Measurements from ENCODE around the gene RTTN. TPM values are rescaled to one million over a fixed set of nuclear protein-coding genes. Genes with fewer than 3 reads are reported as not detected.

RTTN gene
- total RNA-seq, 2 donors from 2014 or later = 21.8 to 73.7 TPM

DNA sequence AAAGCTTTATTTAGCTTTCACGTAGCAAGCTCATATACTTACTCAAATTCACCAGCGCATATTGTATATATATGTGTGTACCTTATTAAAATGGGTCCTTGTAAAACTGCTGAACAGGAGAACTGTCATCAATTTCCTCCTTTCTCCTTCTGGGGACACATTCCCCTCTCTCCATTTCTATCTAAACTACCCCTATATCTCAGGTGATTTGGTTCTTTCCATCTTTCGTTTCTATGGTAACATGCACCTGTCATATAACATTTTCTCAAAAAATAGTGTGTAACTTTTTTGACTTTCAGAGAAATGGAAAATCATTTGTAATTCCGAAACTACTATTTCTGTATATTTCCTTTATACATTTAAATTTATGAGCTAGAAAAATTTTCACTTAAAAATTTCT, 174.3 kb downstream of the RTTN start:
- Mint-ChIP-seq H3K27ac (no peak overlapping the region), H3K4me1 (ENCODE audit: low read depth in 2 of 2) (peaks cover 8 to 18% of the 10 kb centered on the region in 2 donors), H3K27me3 (no peaks in the 10 kb centered on the region), H3K9me3 (peaks cover 8% of the 10 kb centered on the region), H3K4me3 (no peak overlapping the region), H3K36me3 (peaks cover 36% of the 10 kb centered on the region)
- ATAC-seq (no peak), DNase-seq (ENCODE audit: low spot score) (no peak)

- Mint-ChIP-seq H3K4me3 (no peak overlapping the region), H3K27me3 (no peaks in the 10 kb centered on the region), H3K27ac (no peak overlapping the region), H3K9me3 (peaks cover 6% of the 10 kb centered on the region), H3K36me3 (peaks cover 36% of the 10 kb centered on the region), H3K4me1 (ENCODE audit: low read depth in 2 of 2) (peaks cover 13 to 22% of the 10 kb centered on the region in 2 donors)
- no peak for ATAC-seq
- DNase-seq (ENCODE audit: low spot score) = no peak
Observed at GRCh38 chr18:70030728-70031127, 174.8 kb downstream of the RTTN start.

DNA sequence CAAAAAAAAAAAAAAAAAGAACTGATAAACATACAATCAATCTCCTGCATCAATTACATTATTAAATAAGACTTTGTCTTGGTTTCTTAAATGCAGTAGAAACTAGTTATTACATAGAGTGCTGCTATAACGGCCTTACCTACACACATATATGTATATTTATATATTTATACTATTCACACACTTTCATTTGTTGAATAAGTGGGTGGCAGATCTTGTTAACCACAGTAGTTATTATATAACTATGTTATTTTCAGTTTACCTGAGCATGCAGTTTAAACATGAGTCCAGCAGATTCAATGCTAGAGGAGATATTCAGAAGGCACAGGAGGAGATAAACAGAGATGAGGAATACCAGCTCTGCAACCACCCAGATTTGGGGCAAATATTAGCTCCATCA, 176.3 kb downstream of the RTTN start:
- Mint-ChIP-seq H3K27ac (no peak overlapping the region), H3K4me1 (ENCODE audit: low read depth in 2 of 2) (peaks cover 26 to 34% of the 10 kb centered on the region in 2 donors), H3K27me3 (no peaks in the 10 kb centered on the region), H3K9me3 (peaks cover 5% of the 10 kb centered on the region), H3K36me3 (peaks cover 39% of the 10 kb centered on the region), H3K4me3 (no peak overlapping the region)
- DNase-seq (ENCODE audit: low spot score) = no peak
- ATAC-seq = no peak

DNA sequence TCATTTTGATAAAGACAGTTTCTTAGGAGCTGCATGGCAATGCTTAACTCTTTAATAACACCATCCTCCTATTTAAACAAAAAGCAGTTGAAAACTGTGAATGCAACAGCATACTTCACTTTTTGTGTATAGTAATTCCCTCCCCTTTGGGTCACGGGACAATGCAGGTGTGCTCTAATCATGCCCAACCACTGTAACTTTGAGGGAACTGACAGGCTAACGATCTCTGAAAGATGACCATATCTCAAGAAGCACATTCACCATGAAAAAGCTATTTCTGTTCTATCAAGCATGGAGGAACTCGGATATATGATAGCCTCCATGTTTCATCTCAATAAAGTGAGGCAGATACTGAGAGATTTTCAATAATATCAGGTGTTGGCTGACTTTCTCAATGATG, 176.8 kb downstream of the RTTN start:
- Mint-ChIP-seq H3K4me1 (ENCODE audit: low read depth in 2 of 2) (peaks cover 30 to 36% of the 10 kb centered on the region in 2 donors), H3K9me3 (peaks cover 5% of the 10 kb centered on the region), H3K27me3 (no peaks in the 10 kb centered on the region), H3K27ac (no peak overlapping the region), H3K4me3 (no peak overlapping the region), H3K36me3 (peaks cover 41% of the 10 kb centered on the region)
- no peak for ATAC-seq
- DNase-seq (ENCODE audit: low spot score) = no peak

GRCh38 chr18:70028084-70028483, 177.4 kb downstream of the RTTN start:
- Mint-ChIP-seq H3K4me3 (no peak overlapping the region), H3K9me3 (peaks cover 8% of the 10 kb centered on the region), H3K27me3 (no peaks in the 10 kb centered on the region), H3K4me1 (ENCODE audit: low read depth in 2 of 2) (peaks cover 30 to 40% of the 10 kb centered on the region in 2 donors), H3K27ac (no peak overlapping the region), H3K36me3 (peaks cover 40% of the 10 kb centered on the region)
- no peak for ATAC-seq
- DNase-seq (ENCODE audit: low spot score) = no peak

DNA sequence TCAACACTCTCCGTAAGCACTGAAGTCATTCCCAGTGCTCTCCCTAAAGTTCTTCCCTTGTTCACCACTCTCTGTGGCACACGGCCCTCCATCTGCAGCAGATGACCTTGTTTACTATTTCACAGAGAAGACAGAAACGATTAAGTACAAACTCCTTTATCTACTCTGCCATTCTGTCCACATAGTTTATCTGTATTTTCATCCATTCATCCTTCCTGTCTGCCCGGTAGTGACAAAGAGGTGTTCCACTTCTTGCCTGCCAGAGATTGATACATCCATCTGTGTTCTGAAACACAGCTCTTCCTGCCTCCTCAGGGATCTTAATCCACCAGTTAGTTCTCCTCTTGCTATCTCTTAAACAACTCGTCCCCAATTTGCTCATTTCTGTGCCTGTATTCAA, 179.9 kb downstream of the RTTN start:
- Mint-ChIP-seq H3K4me3 (peak overlapping the region; percentile 39), H3K4me1 (ENCODE audit: low read depth in 2 of 2) (peaks cover 40 to 45% of the 10 kb centered on the region in 2 donors), H3K9me3 (peaks cover 8% of the 10 kb centered on the region), H3K36me3 (peaks cover 44% of the 10 kb centered on the region), H3K27me3 (no peaks in the 10 kb centered on the region), H3K27ac (peak overlapping the region; percentile 60 to 68)
- no peak for ATAC-seq
- DNase-seq (ENCODE audit: low spot score) = no peak

- peaks cover 40 to 43% of the 10 kb centered on the region in 2 donors for H3K4me1 Mint-ChIP-seq (ENCODE audit: low read depth in 2 of 2)
- peaks cover 8% of the 10 kb centered on the region for H3K9me3 Mint-ChIP-seq
- H3K4me3 Mint-ChIP-seq = peak overlapping the region; percentile 19
- H3K36me3 Mint-ChIP-seq = peaks cover 44% of the 10 kb centered on the region
- no peaks in the 10 kb centered on the region for H3K27me3 Mint-ChIP-seq
- ATAC-seq (peak; percentile 91 to 98), DNase-seq (ENCODE audit: low spot score) (peak; percentile 73)
- peak overlapping the region; percentile 60 to 68 for H3K27ac Mint-ChIP-seq
Observed at GRCh38 chr18:70024829-70025228, 180.7 kb downstream of the RTTN start.

DNA sequence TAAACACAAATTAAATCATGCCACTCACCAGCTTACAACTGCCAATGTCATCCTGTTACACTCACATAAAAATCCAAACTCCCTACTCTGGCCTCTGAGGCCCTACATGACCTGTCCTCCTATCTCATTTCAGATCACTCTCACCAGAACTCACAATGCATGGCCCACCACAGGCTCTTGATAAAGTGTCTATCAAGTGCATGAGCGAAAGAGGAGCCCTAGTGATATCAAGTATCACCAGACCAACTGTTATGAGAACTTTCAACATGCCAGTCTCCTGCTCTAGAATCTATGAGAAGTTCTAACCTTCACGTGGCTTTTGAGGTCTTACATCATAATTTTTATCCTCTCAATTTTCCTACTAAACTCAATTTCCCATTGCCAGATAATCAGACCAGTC, 181.4 kb downstream of the RTTN start:
- Mint-ChIP-seq H3K36me3 (peaks cover 44% of the 10 kb centered on the region), H3K27ac (peak overlapping the region; percentile 60 to 68)

DNA sequence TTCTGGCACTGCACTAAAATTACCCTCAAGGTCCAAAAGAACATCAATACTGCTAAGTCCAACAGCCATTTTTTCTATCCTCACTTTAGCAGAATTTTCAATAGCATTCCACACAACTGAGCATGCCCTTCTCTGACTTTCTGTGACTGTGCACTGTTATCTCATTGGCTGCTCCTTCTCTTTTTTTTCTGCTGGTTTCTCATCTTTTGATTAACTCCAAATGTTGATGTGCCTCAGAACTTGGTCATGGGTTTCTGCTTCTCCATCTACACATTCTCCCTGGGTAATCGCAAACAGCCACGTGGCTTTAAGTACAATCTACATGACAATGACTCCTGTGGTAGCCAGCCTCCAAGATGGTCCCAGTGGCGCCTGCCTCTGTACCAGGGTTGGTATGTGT, 182.9 kb downstream of the RTTN start:
- no peak for ATAC-seq
- peaks cover 44% of the 10 kb centered on the region for H3K36me3 Mint-ChIP-seq
- no peak for DNase-seq (ENCODE audit: low spot score)
- no peak overlapping the region for H3K4me3 Mint-ChIP-seq
- peaks cover 8% of the 10 kb centered on the region for H3K9me3 Mint-ChIP-seq
- peaks cover 39 to 40% of the 10 kb centered on the region in 2 donors for H3K4me1 Mint-ChIP-seq (ENCODE audit: low read depth in 2 of 2)
- no peaks in the 10 kb centered on the region for H3K27me3 Mint-ChIP-seq
- peak overlapping the region in 1 of 2 donors; percentile 32 for H3K27ac Mint-ChIP-seq

More for the DNA sequence above, 181.4 kb downstream of the RTTN start:
- Mint-ChIP-seq H3K9me3 (peaks cover 8% of the 10 kb centered on the region), H3K4me3 (peak overlapping the region; percentile 19), H3K4me1 (ENCODE audit: low read depth in 2 of 2) (peaks cover 40 to 42% of the 10 kb centered on the region in 2 donors), H3K27me3 (no peaks in the 10 kb centered on the region)
- DNase-seq (ENCODE audit: low spot score) = no peak
- ATAC-seq = no peak

DNA sequence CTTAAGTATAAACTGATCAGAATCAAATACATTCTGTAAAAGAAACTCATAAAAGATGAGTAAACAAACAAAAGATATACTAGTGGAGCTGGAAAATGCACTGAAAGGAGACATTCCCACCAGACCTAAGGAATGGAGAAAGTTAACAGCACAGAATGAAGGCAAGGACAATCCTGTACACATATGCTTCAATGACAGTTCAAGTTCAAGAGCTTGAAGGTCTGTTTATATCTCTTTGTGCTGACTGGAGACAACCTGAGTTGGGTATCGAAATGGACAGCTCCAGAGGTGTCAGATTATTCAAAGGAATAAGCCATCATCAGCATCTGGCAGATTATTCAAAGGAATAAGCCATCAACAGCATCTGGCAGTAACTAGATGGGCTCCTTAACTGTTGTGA, 184.0 kb downstream of the RTTN start:
- H3K27me3 Mint-ChIP-seq = no peaks in the 10 kb centered on the region
- DNase-seq (ENCODE audit: low spot score) = no peak
- ATAC-seq = no peak
- H3K4me3 Mint-ChIP-seq = no peak overlapping the region
- peaks cover 33 to 35% of the 10 kb centered on the region in 2 donors for H3K4me1 Mint-ChIP-seq (ENCODE audit: low read depth in 2 of 2)
- peaks cover 41% of the 10 kb centered on the region for H3K36me3 Mint-ChIP-seq
- no peak overlapping the region for H3K27ac Mint-ChIP-seq
- peaks cover 8% of the 10 kb centered on the region for H3K9me3 Mint-ChIP-seq

GRCh38 chr18:70021043-70021442, 184.4 kb downstream of the RTTN start:
- Mint-ChIP-seq H3K36me3 (peaks cover 37% of the 10 kb centered on the region), H3K9me3 (peaks cover 8% of the 10 kb centered on the region), H3K4me3 (no peak overlapping the region), H3K27me3 (no peaks in the 10 kb centered on the region), H3K27ac (no peak overlapping the region), H3K4me1 (ENCODE audit: low read depth in 2 of 2) (peaks cover 28 to 30% of the 10 kb centered on the region in 2 donors)
- ATAC-seq (no peak), DNase-seq (ENCODE audit: low spot score) (no peak)

DNA sequence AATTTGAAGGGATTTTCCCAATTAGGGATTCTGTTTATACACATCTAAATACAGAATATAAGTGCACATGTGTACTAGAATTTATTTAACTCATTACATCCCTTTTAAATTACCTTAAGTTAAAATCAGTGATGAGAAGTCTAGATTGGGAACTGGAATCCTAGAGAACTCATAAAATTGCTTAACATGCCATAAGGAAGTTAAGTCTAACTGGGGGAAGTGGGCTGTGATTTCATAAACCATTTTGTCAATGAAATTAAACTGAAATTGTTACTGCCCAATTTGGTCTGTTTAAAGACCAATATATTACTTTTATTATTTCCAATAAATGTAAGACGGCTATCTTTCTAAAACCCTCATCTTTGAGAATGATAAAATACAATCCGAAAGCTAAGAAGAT, 185.5 kb downstream of the RTTN start:
- Mint-ChIP-seq H3K9me3 (peaks cover 3% of the 10 kb centered on the region), H3K27ac (no peak overlapping the region), H3K27me3 (no peaks in the 10 kb centered on the region), H3K4me3 (no peak overlapping the region), H3K4me1 (ENCODE audit: low read depth in 2 of 2) (peaks cover 20 to 21% of the 10 kb centered on the region in 2 donors), H3K36me3 (peaks cover 31% of the 10 kb centered on the region)
- DNase-seq (ENCODE audit: low spot score) (no peak), ATAC-seq (no peak)

- H3K4me1 Mint-ChIP-seq (ENCODE audit: low read depth in 2 of 2) = peaks cover 13 to 14% of the 10 kb centered on the region in 2 donors
- peaks cover 3% of the 10 kb centered on the region for H3K9me3 Mint-ChIP-seq
- H3K27ac Mint-ChIP-seq = no peak overlapping the region
- H3K36me3 Mint-ChIP-seq = peaks cover 26% of the 10 kb centered on the region
- DNase-seq (ENCODE audit: low spot score) (no peak), ATAC-seq (no peak)
- H3K4me3 Mint-ChIP-seq = no peak overlapping the region
- no peaks in the 10 kb centered on the region for H3K27me3 Mint-ChIP-seq
Observed at GRCh38 chr18:70019136-70019535, 186.4 kb downstream of the RTTN start.

DNA sequence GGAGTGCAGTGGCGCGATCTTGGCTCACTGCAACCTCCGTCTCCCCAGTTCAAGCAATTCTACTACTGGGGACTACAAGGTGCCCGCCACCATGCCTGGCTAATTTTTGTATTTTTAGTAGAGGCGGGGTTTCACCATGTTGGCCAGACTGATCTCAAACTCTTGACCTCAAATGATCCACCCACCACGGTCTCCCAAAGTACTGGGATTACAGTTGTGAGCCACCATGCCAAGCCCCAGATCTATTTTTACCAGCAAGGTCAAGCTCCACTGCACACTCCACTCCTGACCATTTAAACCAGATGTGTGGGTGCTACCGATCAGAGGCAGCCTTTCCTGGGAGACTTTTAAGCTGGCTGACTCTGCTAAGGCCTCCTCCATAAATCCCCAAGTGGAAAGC, 190.4 kb downstream of the RTTN start:
- Mint-ChIP-seq H3K36me3 (peaks cover 18% of the 10 kb centered on the region), H3K27me3 (no peaks in the 10 kb centered on the region), H3K4me1 (ENCODE audit: low read depth in 2 of 2) (peaks cover 4 to 5% of the 10 kb centered on the region in 2 donors), H3K9me3 (peaks cover 6% of the 10 kb centered on the region), H3K4me3 (no peak overlapping the region), H3K27ac (peak overlapping the region in 1 of 2 donors; percentile 44)
- ATAC-seq (no peak), DNase-seq (ENCODE audit: low spot score) (no peak)

DNA sequence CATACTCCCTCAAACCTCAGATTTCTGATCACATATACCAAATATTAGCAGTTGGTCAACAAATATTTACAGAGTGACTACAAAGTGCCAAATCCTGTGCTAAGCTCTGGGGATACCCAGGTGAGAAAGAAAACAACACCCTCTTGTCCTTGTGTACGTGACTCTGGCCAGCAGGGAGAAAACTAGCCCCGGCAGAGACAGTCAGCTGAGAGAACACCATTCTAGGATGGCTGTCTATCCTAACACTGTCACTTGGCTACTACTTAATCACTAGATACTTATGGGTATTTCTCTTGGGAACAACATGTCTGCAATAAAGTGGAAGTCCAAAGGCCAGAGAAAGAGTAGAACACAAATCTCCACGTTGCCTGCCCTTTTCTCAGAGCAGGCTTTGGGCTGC, 199.9 kb downstream of the RTTN start:
- Mint-ChIP-seq H3K9me3 (peaks cover 12% of the 10 kb centered on the region), H3K4me3 (no peak overlapping the region), H3K27ac (peak overlapping the region in 1 of 2 donors; percentile 9), H3K4me1 (ENCODE audit: low read depth in 2 of 2) (peaks cover 12 to 16% of the 10 kb centered on the region in 2 donors), H3K27me3 (no peaks in the 10 kb centered on the region), H3K36me3 (peaks cover 23% of the 10 kb centered on the region)
- DNase-seq (ENCODE audit: low spot score) (no peak), ATAC-seq (no peak)

Data from natural killer cell treated with Interleukin-12 subunit alpha and Interleukin-12 subunit beta and Interleukin-15 and Interleukin-18, amount 100 ng/mL, for 72 hours (primary cell).